Measurements from ENCODE around the gene EML5. TPM values are rescaled to one million over a fixed set of nuclear protein-coding genes. Genes with fewer than 3 reads are reported as not detected.

EML5 gene
- total RNA-seq, 2 experiments from 2014 or later = 3.0 to 3.3 TPM

DNA sequence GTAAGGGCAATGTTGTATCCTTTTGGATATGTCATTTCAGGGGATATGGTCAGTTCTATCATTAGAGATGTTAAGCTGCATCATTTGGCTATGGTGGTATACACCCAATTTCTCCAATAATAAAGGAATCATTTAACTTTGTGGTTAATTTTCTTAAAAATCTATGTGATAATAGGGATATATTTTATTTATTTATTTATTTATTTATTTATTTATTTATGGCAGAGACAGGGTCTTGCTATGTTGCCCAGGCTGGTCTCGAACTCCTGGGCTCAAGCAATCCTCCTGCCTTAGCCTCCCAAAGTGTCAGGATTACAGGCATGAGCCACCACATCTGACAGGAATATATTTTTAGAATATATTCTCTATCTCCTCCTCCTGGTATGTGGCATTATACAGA lies 85.7 kb downstream of the EML5 start:
- H3K9me3 Mint-ChIP-seq = no peaks in the 10 kb centered on the region
- no peaks in the 10 kb centered on the region for H3K27me3 Mint-ChIP-seq
- no peaks in the 10 kb centered on the region for H3K4me1 Mint-ChIP-seq
- H3K27ac Mint-ChIP-seq = no peak overlapping the region
- no peak for DNase-seq
- no peak overlapping the region for H3K4me3 Mint-ChIP-seq
- peaks cover 7% of the 10 kb centered on the region for H3K36me3 Mint-ChIP-seq

- H3K36me3 Mint-ChIP-seq = peaks cover 7% of the 10 kb centered on the region
- no peaks in the 10 kb centered on the region for H3K9me3 Mint-ChIP-seq
- H3K27me3 Mint-ChIP-seq = no peaks in the 10 kb centered on the region
- no peak overlapping the region for H3K27ac Mint-ChIP-seq
- no peak overlapping the region for H3K4me3 Mint-ChIP-seq
- no peak for DNase-seq
- no peaks in the 10 kb centered on the region for H3K4me1 Mint-ChIP-seq
Measured at GRCh38 chr14:88706425-88706824, 86.3 kb downstream of the EML5 start.

GRCh38 chr14:88698651-88699050 lies 94.1 kb downstream of the EML5 start:
- Mint-ChIP-seq H3K36me3 (peaks cover 6% of the 10 kb centered on the region), H3K4me1 (no peaks in the 10 kb centered on the region), H3K27ac (no peak overlapping the region), H3K4me3 (no peak overlapping the region), H3K9me3 (no peaks in the 10 kb centered on the region), H3K27me3 (no peaks in the 10 kb centered on the region)
- no peak for DNase-seq

DNA sequence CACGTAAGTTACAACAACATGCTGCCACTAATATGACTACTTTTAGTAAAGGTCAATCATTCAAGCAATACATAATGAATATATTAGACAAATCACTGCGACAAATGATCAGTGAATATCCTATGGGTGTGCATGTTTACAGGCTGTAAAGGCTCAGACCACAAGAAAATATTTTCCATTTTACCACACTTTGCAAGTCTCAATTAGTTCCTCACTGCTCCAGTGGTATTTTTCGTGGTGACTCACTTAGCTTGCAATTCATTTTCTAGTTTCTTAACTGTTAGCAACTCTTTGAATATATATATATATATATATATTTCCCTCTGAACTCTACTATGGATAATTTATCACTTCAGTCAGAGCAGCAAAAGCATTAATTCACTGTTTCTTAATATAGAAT lies 96.9 kb downstream of the EML5 start:
- peaks cover 9% of the 10 kb centered on the region for H3K36me3 Mint-ChIP-seq
- H3K27me3 Mint-ChIP-seq = no peaks in the 10 kb centered on the region
- no peak for DNase-seq
- H3K27ac Mint-ChIP-seq = no peak overlapping the region
- no peaks in the 10 kb centered on the region for H3K9me3 Mint-ChIP-seq
- H3K4me3 Mint-ChIP-seq = no peak overlapping the region
- H3K4me1 Mint-ChIP-seq = peaks cover 2% of the 10 kb centered on the region

GRCh38 chr14:88688386-88688785 lies 104.4 kb downstream of the EML5 start:
- Mint-ChIP-seq H3K36me3 (peaks cover 8% of the 10 kb centered on the region), H3K4me1 (peaks cover 2% of the 10 kb centered on the region), H3K4me3 (no peak overlapping the region), H3K27ac (no peak overlapping the region), H3K9me3 (no peaks in the 10 kb centered on the region), H3K27me3 (no peaks in the 10 kb centered on the region)
- no peak for DNase-seq

DNA sequence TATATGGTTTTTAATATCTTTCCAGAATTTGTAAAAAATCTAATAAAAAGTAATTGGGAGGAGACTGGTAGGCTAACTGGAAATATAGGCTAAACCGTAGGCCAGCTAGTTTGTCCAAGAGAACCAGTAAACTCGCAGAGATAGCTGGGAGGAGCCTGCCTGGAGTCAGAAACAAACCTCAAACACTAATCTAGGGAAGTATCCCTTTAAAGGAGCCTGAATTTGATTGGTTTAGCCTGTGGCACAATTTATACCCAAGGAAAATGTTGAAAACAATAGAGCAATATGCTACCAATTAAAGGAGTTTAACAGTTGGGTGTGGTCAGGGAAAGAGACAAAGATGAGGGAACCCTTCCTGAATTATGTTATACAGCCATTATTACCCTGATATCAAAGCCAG lies 109.6 kb downstream of the EML5 start:
- Mint-ChIP-seq H3K4me3 (no peak overlapping the region), H3K9me3 (no peaks in the 10 kb centered on the region), H3K27ac (no peak overlapping the region), H3K4me1 (no peaks in the 10 kb centered on the region), H3K36me3 (peaks cover 6% of the 10 kb centered on the region), H3K27me3 (no peaks in the 10 kb centered on the region)
- DNase-seq = no peak

DNA sequence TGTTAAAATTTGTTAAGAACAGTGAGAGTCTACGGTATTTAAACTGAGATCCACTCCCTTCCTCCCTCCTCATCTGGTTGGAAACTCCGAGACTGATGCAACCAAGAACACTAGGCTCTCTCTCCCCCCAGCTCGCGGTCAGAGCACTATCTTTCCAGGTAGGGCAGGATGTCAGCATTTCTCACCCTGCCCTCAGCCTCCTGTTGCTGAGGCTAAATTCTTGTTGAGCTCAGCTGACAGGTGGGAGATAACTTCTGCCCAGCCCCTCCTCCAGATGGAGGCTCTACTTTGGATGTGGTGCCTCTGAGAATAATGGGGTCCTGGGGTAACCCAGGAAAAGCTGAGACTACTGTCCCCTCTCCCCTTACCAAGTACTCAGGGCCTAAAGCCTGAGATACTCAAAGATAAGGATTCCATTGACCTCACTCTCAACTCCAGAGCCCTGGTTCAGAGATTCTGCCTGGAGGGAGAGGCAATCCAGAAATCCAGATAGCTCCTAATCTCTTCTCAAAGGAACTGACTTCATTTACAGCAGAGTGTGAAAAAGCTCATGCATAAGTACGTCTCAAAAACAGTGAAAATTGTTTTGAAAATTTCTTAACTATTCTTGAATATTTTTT lies 110.1 kb downstream of the EML5 start:
- peak; percentile 4 for DNase-seq
- Mint-ChIP-seq H3K4me3 (no peak overlapping the region), H3K27ac (peak overlapping the region; percentile 54), H3K9me3 (no peaks in the 10 kb centered on the region), H3K4me1 (no peaks in the 10 kb centered on the region), H3K36me3 (peaks cover 7% of the 10 kb centered on the region), H3K27me3 (no peaks in the 10 kb centered on the region)

DNA sequence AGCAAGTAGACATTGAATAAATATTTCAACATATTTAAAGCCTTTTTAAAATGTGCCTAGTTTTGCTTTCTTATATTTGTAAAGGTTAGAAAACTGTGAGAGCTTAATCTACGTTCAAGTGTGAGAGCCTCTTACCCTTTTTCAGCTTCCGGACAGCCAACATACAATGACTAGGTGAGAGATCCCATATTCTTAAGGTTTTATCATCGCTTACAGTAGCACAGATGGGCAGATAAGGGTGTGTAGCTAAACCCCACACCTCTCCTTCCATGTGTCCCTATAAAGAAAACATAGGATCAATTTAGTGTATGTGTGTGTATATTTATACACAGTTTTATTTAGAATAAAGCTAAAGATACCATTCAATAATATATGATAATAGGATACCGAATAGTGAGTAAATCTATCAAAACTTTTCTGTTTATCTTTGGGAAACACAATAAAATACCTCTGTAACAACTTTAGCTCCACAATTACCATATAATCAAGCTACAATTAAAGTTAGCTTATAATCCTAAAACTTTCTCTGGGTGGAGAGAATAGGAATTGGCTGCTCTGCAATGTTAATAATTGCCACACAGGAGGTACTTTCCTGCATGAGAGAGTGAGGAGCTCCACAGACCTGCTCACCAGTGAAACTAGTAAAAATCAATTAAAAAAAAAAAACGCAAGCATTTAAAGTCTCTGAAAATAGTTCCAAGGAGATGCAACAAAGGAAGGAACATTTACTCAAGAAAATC lies 110.8 kb downstream of the EML5 start:
- no peak overlapping the region for H3K4me3 Mint-ChIP-seq
- H3K9me3 Mint-ChIP-seq = no peaks in the 10 kb centered on the region
- H3K27me3 Mint-ChIP-seq = no peaks in the 10 kb centered on the region
- H3K27ac Mint-ChIP-seq = no peak overlapping the region
- H3K36me3 Mint-ChIP-seq = peaks cover 7% of the 10 kb centered on the region
- no peak for DNase-seq
- no peaks in the 10 kb centered on the region for H3K4me1 Mint-ChIP-seq

- DNase-seq = no peak
- Mint-ChIP-seq H3K9me3 (peaks cover 12% of the 10 kb centered on the region), H3K27me3 (no peaks in the 10 kb centered on the region), H3K36me3 (peaks cover 33% of the 10 kb centered on the region), H3K27ac (no peak overlapping the region), H3K4me3 (no peak overlapping the region), H3K4me1 (no peaks in the 10 kb centered on the region)
Measured at GRCh38 chr14:88669346-88669745, 123.4 kb downstream of the EML5 start.

- H3K4me1 Mint-ChIP-seq = no peaks in the 10 kb centered on the region
- H3K4me3 Mint-ChIP-seq = no peak overlapping the region
- no peak overlapping the region for H3K27ac Mint-ChIP-seq
- no peaks in the 10 kb centered on the region for H3K27me3 Mint-ChIP-seq
- peaks cover 25% of the 10 kb centered on the region for H3K36me3 Mint-ChIP-seq
- no peak for DNase-seq
- peaks cover 12% of the 10 kb centered on the region for H3K9me3 Mint-ChIP-seq
Measured at GRCh38 chr14:88668448-88669116, 124.2 kb downstream of the EML5 start.

- Mint-ChIP-seq H3K4me3 (no peak overlapping the region), H3K4me1 (no peaks in the 10 kb centered on the region), H3K27me3 (no peaks in the 10 kb centered on the region), H3K9me3 (peaks cover 10% of the 10 kb centered on the region), H3K36me3 (peaks cover 16% of the 10 kb centered on the region), H3K27ac (no peak overlapping the region)
- DNase-seq = peak; percentile 20
Measured at GRCh38 chr14:88667555-88668273, 125.0 kb downstream of the EML5 start.

- Mint-ChIP-seq H3K27ac (no peak overlapping the region), H3K4me3 (no peak overlapping the region), H3K27me3 (no peaks in the 10 kb centered on the region), H3K4me1 (no peaks in the 10 kb centered on the region), H3K36me3 (peaks cover 21% of the 10 kb centered on the region), H3K9me3 (peaks cover 12% of the 10 kb centered on the region)
- DNase-seq = no peak
Measured at GRCh38 chr14:88660056-88660455, 132.7 kb downstream of the EML5 start.

DNA sequence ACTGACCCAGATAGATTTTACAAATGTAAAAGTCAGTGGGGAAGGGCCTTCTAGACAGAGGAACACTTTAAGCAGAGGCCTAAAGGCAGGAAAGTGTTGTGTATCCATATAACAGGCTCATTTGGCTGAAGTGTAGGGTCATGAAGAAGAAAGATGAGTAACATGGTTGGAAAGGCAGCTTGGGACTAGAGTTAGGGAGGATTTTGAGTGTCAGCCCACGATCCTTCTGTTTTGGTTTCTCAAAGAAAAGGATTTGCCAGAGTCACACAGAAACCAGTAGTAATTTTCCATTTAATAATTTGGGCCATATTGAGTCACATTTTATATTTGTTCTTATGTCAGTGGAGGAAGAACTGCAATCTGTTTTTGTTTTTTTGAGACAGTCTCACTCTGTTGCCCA lies 153.5 kb downstream of the EML5 start:
- no peaks in the 10 kb centered on the region for H3K4me1 Mint-ChIP-seq
- no peaks in the 10 kb centered on the region for H3K27me3 Mint-ChIP-seq
- DNase-seq = no peak
- H3K27ac Mint-ChIP-seq = no peak overlapping the region
- peaks cover 14% of the 10 kb centered on the region for H3K9me3 Mint-ChIP-seq
- peaks cover 48% of the 10 kb centered on the region for H3K36me3 Mint-ChIP-seq
- no peak overlapping the region for H3K4me3 Mint-ChIP-seq

- Mint-ChIP-seq H3K4me1 (no peaks in the 10 kb centered on the region), H3K9me3 (no peaks in the 10 kb centered on the region), H3K4me3 (no peak overlapping the region), H3K27ac (no peak overlapping the region), H3K27me3 (no peaks in the 10 kb centered on the region), H3K36me3 (peaks cover 5% of the 10 kb centered on the region)
- DNase-seq = no peak
Measured at GRCh38 chr14:88632512-88632911, 160.2 kb downstream of the EML5 start.

DNA sequence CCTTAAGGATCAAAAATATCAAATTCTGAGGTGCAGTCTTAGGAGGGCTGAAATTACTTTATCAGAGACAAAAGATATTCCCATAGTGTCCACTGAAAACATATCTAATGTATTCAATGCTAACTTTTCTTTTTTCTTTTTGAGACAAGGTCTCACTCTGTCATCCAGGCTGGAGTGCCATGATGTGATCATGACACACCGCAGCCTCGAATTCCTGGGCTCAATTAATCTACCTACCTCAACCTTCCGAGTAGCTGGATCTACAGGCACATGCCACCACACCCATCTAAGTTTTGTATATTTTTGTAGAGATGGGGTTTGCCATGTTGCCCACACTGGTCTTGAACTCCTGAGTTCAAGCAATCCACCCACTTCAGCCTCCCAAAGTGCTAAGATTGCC lies 161.7 kb downstream of the EML5 start:
- Mint-ChIP-seq H3K27ac (no peak overlapping the region), H3K4me3 (no peak overlapping the region), H3K4me1 (no peaks in the 10 kb centered on the region), H3K36me3 (peaks cover 4% of the 10 kb centered on the region), H3K9me3 (no peaks in the 10 kb centered on the region), H3K27me3 (no peaks in the 10 kb centered on the region)
- DNase-seq = no peak
